OCI-LY7 (cell line): ENCODE results near the gene TMEM95. TPM values are rescaled to one million over a fixed set of nuclear protein-coding genes. Genes with fewer than 3 reads are reported as not detected.

Source experiments
- BruUV-seq: library from RNA; stranded (reverse); fragments of 400-500 nt; replicated peaks from 2 replicates; lab custom pipeline; 2021; lab: Mats Ljungman, UMichigan
- CTCF ChIA-PET: fragments of 300-600 bp; sonication (Branson Sonifier 250); formaldehyde crosslinking; loops from one replicate; lab custom pipeline; 2022; ENCODE audit warnings: antibody characterized with exemption; ENCODE audit not compliant: unreplicated experiment; lab: Charles Lee
- POLR2A ChIA-PET: fragments of 300-600 bp; sonication (Branson Sonifier 250); formaldehyde crosslinking; loops from one replicate; lab custom pipeline; 2022; ENCODE audit warnings: antibody characterized with exemption; lab: Charles Lee
- DNase-seq: peaks from one replicate; pipeline ENCODE4 v3.0.0-alpha.2; 2015; ENCODE audit warnings: low spot score
- H2AFZ ChIP-seq: fragments of 200-600 bp; sonication (generic), shearing (Covaris generic); 2 replicates; pipeline ENCODE4 v1.6.1; 2014; ENCODE audit warnings: mild to moderate bottlenecking, antibody characterized with exemption, low read length, moderate library complexity
- H3K27ac ChIP-seq: fragments of 200-600 bp; sonication (generic); 2 replicates; pipeline ENCODE4 v1.5.1; 2014; ENCODE audit warnings: mixed run types, low read depth, mild to moderate bottlenecking, moderate library complexity, low read length, inconsistent platforms; ENCODE audit not compliant: poor library complexity, severe bottlenecking
- H3K36me3 ChIP-seq: fragments of 200-600 bp; sonication (generic); 2 replicates; pipeline ENCODE4 v1.6.1; 2014; ENCODE audit warnings: mild to moderate bottlenecking, antibody characterized with exemption, low read length, moderate library complexity, mixed read lengths; ENCODE audit not compliant: insufficient read depth
- H3K4me1 ChIP-seq: fragments of 200-600 bp; sonication (generic); 2 replicates; pipeline ENCODE4 v1.5.1; 2014; ENCODE audit warnings: mild to moderate bottlenecking, low read length; ENCODE audit not compliant: insufficient read depth, poor library complexity, severe bottlenecking
- H3K4me2 ChIP-seq: fragments of 200-600 bp; sonication (generic); 2 replicates; pipeline ENCODE4 v1.6.1; 2014; ENCODE audit warnings: mild to moderate bottlenecking, low read length
- H3K4me3 ChIP-seq: fragments of 200-600 bp; sonication (generic); 2 replicates; pipeline ENCODE4 v1.5.1; 2014; ENCODE audit warnings: mild to moderate bottlenecking, low read depth, low read length; ENCODE audit not compliant: poor library complexity, severe bottlenecking
- H3K79me2 ChIP-seq: fragments of 200-600 bp; sonication (generic); 2 replicates; pipeline ENCODE4 v1.6.1; 2016; ENCODE audit warnings: low read depth, mild to moderate bottlenecking, low read length, moderate library complexity, mixed read lengths; ENCODE audit not compliant: insufficient read depth
- H3K9me2 ChIP-seq: fragments of 200-600 bp; sonication (generic); 2 replicates; pipeline ENCODE4 v1.6.1; 2016; ENCODE audit warnings: mild to moderate bottlenecking, low read length, mixed read lengths; ENCODE audit not compliant: insufficient read depth
- H3K9me3 ChIP-seq: fragments of 200-600 bp; sonication (generic); 2 replicates; pipeline ENCODE4 v1.6.1; 2014; ENCODE audit warnings: mild to moderate bottlenecking, mixed run types, low read length, mixed read lengths
- H4K20me1 ChIP-seq: fragments of 200-600 bp; sonication (generic); 2 replicates; pipeline ENCODE4 v1.6.1; 2014; ENCODE audit warnings: mild to moderate bottlenecking, antibody characterized with exemption, low read length, moderate library complexity, mixed read lengths; ENCODE audit not compliant: insufficient read depth
- EZH2phosphoT487 ChIP-seq: fragments of 200-600 bp; sonication (generic); IDR thresholded peaks from 2 replicates; pipeline ENCODE4 v1.6.1; 2018; ENCODE audit warnings: low read depth, borderline replicate concordance, mild to moderate bottlenecking, mixed run types, antibody characterized with exemption, low read length, moderate library complexity, mixed read lengths
- intact Hi-C: fragments of 100-400 bp; cut with micrococcal nuclease; formaldehyde crosslinking; loops from one replicate; pipeline ENCODE4 v1.10.0; 2022; ENCODE audit not compliant: unreplicated experiment
- total RNA-seq, 2 experiments: library from RNA; depleted of rRNA in 1 of 2; stranded (reverse); fragments of >200 nt in 1 of 2; shearing (Covaris generic) in 1 of 2; gene quantifications; 2 replicates each; pipeline ENCODE4 v1.2.3, GENCODE V29; 2014 to 2022
- TF ChIP-seq, protein P1 (sequence below): fragments of 200-600 bp; sonication (generic); conservative IDR thresholded peaks from 2 replicates; pipeline ENCODE4 v1.5.1; 2014; ENCODE audit warnings: mild to moderate bottlenecking, antibody characterized with exemption, low read length, moderate library complexity, mixed read lengths

The TMEM95 gene
- total RNA-seq, 2 experiments from 2014 or later, result not detected

DNA sequence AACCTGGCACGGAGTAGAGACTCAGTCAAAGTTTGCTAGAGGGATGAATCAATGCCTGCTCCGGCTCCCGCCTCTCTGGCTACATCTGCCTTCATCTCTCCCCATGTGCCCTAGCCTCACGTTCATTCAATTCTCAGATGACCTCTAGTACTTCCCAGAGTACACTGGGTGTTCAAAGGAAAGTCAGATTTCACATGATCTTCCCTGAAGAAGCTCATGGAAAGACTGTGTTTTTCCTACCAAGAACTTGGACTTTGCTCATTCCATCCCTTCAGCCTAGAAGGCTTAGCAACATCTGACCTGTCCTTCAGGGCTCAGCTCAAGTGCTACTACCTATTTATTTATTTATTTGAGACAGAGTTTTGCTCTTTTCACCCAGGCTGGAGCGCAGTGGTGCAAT, 14.9 kb downstream of the TMEM95 start:
- Histone ChIP-seq H3K4me1 (no peaks in the 10 kb centered on the region), H3K36me3 (no peaks in the 10 kb centered on the region), H3K4me2 (no peak overlapping the region), H4K20me1 (no peaks in the 10 kb centered on the region), H3K9me3 (no peaks in the 10 kb centered on the region), H3K79me2 (no peaks in the 10 kb centered on the region), H2AFZ (no peak overlapping the region), H3K9me2 (no peaks in the 10 kb centered on the region), H3K27ac (no peak overlapping the region), H3K4me3 (no peak overlapping the region)
- ChIA-PET CTCF (no interaction called here), POLR2A (no interaction called here)
- no TSS peak for BruUV-seq
- intact Hi-C loops, result no loop called here
- DNase-seq, result no peak
- no peak for TF ChIP-seq EZH2phosphoT487
- TF ChIP-seq, protein P1, sequence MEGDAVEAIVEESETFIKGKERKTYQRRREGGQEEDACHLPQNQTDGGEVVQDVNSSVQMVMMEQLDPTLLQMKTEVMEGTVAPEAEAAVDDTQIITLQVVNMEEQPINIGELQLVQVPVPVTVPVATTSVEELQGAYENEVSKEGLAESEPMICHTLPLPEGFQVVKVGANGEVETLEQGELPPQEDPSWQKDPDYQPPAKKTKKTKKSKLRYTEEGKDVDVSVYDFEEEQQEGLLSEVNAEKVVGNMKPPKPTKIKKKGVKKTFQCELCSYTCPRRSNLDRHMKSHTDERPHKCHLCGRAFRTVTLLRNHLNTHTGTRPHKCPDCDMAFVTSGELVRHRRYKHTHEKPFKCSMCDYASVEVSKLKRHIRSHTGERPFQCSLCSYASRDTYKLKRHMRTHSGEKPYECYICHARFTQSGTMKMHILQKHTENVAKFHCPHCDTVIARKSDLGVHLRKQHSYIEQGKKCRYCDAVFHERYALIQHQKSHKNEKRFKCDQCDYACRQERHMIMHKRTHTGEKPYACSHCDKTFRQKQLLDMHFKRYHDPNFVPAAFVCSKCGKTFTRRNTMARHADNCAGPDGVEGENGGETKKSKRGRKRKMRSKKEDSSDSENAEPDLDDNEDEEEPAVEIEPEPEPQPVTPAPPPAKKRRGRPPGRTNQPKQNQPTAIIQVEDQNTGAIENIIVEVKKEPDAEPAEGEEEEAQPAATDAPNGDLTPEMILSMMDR, result no peak

DNA sequence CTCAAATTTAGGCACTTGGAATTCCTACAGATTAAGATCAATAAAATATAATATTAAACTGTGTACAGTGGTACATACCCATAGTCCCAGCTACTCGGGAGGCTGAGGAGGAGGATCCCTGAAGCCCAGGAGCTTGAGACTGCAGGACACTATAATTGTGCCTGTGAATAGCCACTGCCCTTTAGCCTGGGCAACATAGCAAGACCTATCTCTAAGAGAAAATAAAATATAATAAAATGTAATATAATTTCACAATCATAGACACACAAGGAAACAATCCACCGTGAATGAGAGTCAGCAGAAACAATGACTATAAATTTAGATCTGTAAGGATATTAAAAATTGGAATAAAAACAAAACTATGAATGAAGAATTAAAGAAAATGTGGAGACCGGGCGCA, 15.9 kb downstream of the TMEM95 start:
- no peaks in the 10 kb centered on the region for H3K9me2 ChIP-seq
- H3K27ac ChIP-seq, result no peak overlapping the region
- CTCF ChIA-PET, result interaction anchor here (1.0 kb wide), 1 partner anchor 64 kb away, joined by 3 read pairs; the partner anchor contains the start of gene TMEM102
- intact Hi-C loops, result no loop called here
- TF ChIP-seq EZH2phosphoT487, result no peak
- TF ChIP-seq, protein P1, result no peak
- H3K4me3 ChIP-seq, result no peak overlapping the region
- no peaks in the 10 kb centered on the region for H4K20me1 ChIP-seq
- no peaks in the 10 kb centered on the region for H3K9me3 ChIP-seq
- H3K79me2 ChIP-seq, result no peaks in the 10 kb centered on the region
- H2AFZ ChIP-seq, result no peak overlapping the region
- H3K4me1 ChIP-seq, result no peaks in the 10 kb centered on the region
- POLR2A ChIA-PET, result interaction anchor here (0.6 kb wide), 1 partner anchor 77 kb away, joined by 3 read pairs; no protein-coding TSS in a partner anchor
- H3K4me2 ChIP-seq, result no peak overlapping the region
- DNase-seq, result no peak
- no TSS peak for BruUV-seq
- no peaks in the 10 kb centered on the region for H3K36me3 ChIP-seq

DNA sequence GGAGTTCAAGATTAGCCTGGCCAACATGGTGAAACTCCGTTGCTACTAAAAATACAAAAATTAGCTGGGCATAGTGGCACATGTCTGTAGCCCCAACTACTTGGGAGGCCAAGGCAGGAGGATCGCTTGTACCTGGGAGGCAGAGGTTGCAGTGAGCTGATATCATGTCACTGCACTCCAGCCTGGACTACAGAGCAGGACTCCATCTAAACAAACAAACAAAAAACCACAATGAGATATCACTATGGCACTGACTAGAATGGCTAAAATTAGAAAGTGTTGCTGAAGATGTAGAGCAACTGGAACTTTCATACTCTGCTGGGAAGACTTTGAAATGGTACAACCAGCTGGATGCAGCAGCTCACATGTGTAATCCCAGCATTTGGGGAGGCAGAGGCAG, 19.4 kb downstream of the TMEM95 start:
- H3K9me2 ChIP-seq, result no peaks in the 10 kb centered on the region
- no peaks in the 10 kb centered on the region for H3K4me1 ChIP-seq
- H4K20me1 ChIP-seq, result no peaks in the 10 kb centered on the region
- BruUV-seq, result no TSS peak
- ChIA-PET CTCF (no interaction called here), POLR2A (no interaction called here)
- no peak overlapping the region for H3K27ac ChIP-seq
- 0 out of 2 replicates have a peak, but pooled peaks cover 3% of the 10 kb centered on the region for H3K9me3 ChIP-seq
- no peak overlapping the region for H2AFZ ChIP-seq
- no peak overlapping the region for H3K4me3 ChIP-seq
- H3K36me3 ChIP-seq, result no peaks in the 10 kb centered on the region
- intact Hi-C loops, result no loop called here
- H3K4me2 ChIP-seq, result no peak overlapping the region
- no peaks in the 10 kb centered on the region for H3K79me2 ChIP-seq
- TF ChIP-seq, protein P1, result no peak
- TF ChIP-seq EZH2phosphoT487, result no peak
- DNase-seq, result no peak
